ENCODE results near the gene SETDB2.

DNA sequence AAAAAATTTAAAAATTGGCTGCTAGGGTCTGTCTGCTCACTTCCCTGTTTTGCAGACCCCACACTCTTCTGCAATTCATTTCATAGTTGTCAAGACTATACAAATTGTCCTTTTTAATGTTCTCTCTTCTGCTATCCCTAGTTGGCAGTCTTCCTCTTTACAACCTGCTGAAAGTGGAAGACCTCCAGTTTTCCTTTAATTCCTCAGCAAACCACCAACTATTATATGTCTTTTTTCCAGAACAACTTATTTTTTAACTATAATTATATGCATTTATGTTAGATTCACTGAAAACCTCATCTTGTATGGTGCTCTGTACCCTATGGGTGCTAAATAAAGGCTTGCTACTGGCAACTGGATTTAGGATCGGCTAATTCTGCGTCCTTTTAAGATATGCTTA lies 50.6 kb downstream of the SETDB2 start:
- no peak for TF ChIP-seq POLR2A (IDR thresholded peaks at IDR 0.05; ENCODE audit: low read depth, low read length)
- no peak for TF ChIP-seq POLR2AphosphoS5 (IDR thresholded peaks at IDR 0.05; ENCODE audit: low read depth, low read length)
- no peak for TF ChIP-seq TAF1 (IDR thresholded peaks at IDR 0.05; ENCODE audit: borderline replicate concordance, low read depth, low read length)

Measured in GM12892 (cell line).